Globus pallidus (tissue), 1 donor: ENCODE results near the gene LDLRAD2.
A peak's percentile ranks its signal among the peaks of the same experiment; 100 is the strongest.
"Not testable (repeated sequence)": the region's sequence is repeated elsewhere in the genome, so short reads cannot be mapped to it uniquely, and the experiment has no call there.

Experiments
- DNase-seq: peaks from one replicate; pipeline ENCODE4 v3.0.0-alpha.2; 2015; ENCODE audit warnings: low spot score

Gene LDLRAD2

GRCh38 chr1:21811875-21812305 is at the start of gene LDLRAD2:
Gene LDLRAD2, plus strand, starts transcription at chr1:21812265. Its CDS starts 187 bp downstream, at chr1:21812452.
- DNase-seq: no peak

- DNase-seq: no peak
Observed at GRCh38 chr1:21763236-21763635, 48.8 kb upstream of the LDLRAD2 start.

GRCh38 chr1:21763694-21764419 is 48.2 kb upstream of the LDLRAD2 start:
- DNase-seq: no peak

- DNase-seq: no peak
Observed at GRCh38 chr1:21764615-21765423, 47.2 kb upstream of the LDLRAD2 start.

GRCh38 chr1:21766210-21766609 is 45.9 kb upstream of the LDLRAD2 start:
- no peak for DNase-seq

GRCh38 chr1:21767106-21767505 is 45.0 kb upstream of the LDLRAD2 start:
- not testable (repeated sequence) for DNase-seq

GRCh38 chr1:21770201-21770600 is 41.9 kb upstream of the LDLRAD2 start:
- no peak for DNase-seq

- not testable (repeated sequence) for DNase-seq
Observed at GRCh38 chr1:21770602-21771001, 41.5 kb upstream of the LDLRAD2 start.

- not testable (repeated sequence) for DNase-seq
Observed at GRCh38 chr1:21771672-21772071, 40.4 kb upstream of the LDLRAD2 start.

GRCh38 chr1:21773585-21773984 is 38.5 kb upstream of the LDLRAD2 start:
- DNase-seq: no peak

- peak; percentile 7 for DNase-seq
Observed at GRCh38 chr1:21774835-21775549, 37.1 kb upstream of the LDLRAD2 start.

GRCh38 chr1:21775550-21775914 is 36.5 kb upstream of the LDLRAD2 start:
- peak; percentile 64 for DNase-seq

GRCh38 chr1:21775985-21776562 is 36.0 kb upstream of the LDLRAD2 start:
- no peak for DNase-seq

GRCh38 chr1:21776925-21777324 is 35.1 kb upstream of the LDLRAD2 start:
- not testable (repeated sequence) for DNase-seq

GRCh38 chr1:21778405-21778727 is 33.7 kb upstream of the LDLRAD2 start:
- no peak for DNase-seq

GRCh38 chr1:21779613-21780521 is 32.2 kb upstream of the LDLRAD2 start:
- no peak for DNase-seq

- no peak for DNase-seq
Observed at GRCh38 chr1:21781815-21782348, 30.2 kb upstream of the LDLRAD2 start.

GRCh38 chr1:21782349-21782867 is 29.7 kb upstream of the LDLRAD2 start:
- peak; percentile 67 for DNase-seq

GRCh38 chr1:21782868-21783678 is 29.0 kb upstream of the LDLRAD2 start, which contains the start of gene USP48:
Gene USP48, minus strand, starts transcription at chr1:21783149. Its CDS starts 192 bp downstream, at chr1:21782957.
- peak; percentile 98 for DNase-seq
